ENCODE data around the gene SGPP1.
"Not testable (repeated sequence)": the region's sequence is repeated elsewhere in the genome, so short reads cannot be mapped to it uniquely, and the experiment has no call there.

Gene SGPP1

GRCh38 chr14:63725786-63726460, 1.9 kb downstream of the SGPP1 start:
- no peak for DNase-seq
- no peak for ATAC-seq

DNA sequence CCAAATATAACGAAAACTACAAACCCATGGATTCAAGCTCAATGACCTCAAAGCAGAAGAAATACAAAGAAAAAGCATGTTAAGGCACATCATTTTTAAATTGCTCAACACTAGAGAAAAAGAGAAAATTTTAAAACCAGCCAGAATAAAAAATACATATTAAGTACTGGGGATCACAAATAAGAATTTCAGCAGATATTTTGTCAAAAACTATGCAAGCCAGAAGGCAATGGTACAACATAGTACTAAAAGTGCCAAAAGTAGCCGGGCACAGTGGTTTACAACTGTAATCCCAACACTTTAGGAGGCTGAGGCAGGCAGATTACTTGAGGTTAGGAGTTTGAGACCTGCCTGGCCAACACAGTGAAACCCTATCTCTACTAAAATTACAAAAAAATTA, 10.2 kb downstream of the SGPP1 start:
- DNase-seq (no peak), ATAC-seq (no peak)

GRCh38 chr14:63715360-63715759, 12.5 kb downstream of the SGPP1 start:
- no peak for ATAC-seq

DNA sequence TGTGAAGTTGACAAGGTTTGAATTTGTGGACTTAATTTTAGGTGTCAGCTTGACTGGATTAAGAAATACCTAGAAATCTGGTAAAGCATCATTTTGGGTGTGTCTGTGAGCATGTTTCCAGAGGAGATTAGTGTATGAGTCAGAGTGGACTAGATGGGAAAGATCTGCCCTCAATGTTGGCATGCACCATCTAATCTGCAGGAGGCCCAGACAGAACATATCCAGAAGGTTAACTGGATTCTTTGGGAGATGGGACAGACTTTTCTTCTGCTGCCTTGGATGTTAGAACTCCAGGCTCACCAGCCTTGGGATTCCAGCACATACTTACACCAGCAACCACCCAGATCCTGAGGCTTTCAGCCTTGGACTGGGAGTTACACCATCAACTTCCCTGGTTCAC, 14.1 kb downstream of the SGPP1 start:
- DNase-seq = no peak
- ATAC-seq = no peak

More at GRCh38 chr14:63715360-63715759, 12.5 kb downstream of the SGPP1 start:
- DNase-seq = no peak

DNA sequence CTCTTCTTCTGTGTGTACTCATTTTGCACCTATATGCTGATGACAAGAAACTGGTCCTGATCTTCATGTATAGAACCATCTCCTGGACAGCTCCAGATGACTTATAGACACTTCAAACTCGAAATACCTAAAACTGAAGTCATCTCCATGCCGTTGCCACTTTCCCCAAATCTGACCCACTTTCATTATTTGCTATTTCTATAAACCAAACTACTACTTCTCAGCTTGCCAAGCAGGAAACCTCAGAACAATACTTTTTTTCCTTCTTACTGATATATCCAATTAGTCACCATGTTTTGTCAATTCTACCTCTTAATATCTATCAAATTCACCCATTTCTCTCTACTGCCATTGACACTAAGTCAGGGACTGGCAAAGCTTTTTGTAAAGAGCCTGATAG, 14.8 kb downstream of the SGPP1 start:
- DNase-seq = no peak
- ATAC-seq = peak; percentile 52

GRCh38 chr14:63712123-63712522, 15.7 kb downstream of the SGPP1 start:
- DNase-seq = no peak
- ATAC-seq = no peak

- DNase-seq (no peak), ATAC-seq (no peak)
Measured at GRCh38 chr14:63710497-63710896, 17.4 kb downstream of the SGPP1 start.

- DNase-seq = no peak
- no peak for ATAC-seq
Measured at GRCh38 chr14:63709589-63709988, 18.3 kb downstream of the SGPP1 start.

DNA sequence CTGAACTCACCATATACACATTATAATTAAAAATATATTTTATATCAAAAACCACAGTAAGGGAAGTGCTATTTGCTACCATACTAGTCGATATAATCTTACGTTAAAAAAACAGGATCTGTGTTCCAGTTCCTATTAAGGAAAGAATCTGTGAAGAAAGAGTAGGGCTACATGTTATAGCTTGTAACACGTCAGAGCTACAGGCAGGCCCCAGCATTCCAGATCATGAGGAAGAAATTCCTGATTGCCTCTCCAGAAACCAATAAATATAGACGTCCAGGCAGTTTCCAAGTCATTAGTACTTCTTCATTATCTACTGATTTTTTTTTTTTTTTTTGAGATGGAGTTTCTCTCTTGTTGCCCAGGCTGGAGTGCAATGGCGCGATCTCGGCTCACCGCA, 20.6 kb downstream of the SGPP1 start:
- DNase-seq (no peak), ATAC-seq (no peak)

DNA sequence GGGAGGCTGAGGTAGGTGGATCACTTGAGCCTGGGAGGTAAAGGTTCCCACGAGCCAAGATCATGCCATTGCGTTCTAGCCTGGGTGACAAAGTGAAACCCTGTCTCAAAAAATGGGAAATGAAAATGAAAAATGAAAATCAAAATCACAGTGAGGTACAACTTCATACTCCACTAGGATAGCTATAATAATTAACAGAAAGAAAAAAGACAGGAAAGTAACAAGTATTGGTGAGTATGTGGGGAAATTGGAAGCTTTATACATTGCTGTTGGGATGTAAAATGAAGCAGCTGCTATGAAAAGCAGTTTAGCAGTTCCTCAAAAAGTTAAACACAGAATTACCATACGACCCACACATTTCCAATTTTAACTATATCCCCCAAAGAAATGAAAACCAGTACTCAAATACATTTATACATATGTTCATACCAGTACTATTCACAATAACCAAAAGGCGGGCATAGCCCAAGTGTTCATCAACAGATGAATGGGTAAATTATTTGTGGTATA, 22.2 kb downstream of the SGPP1 start:
- ATAC-seq (no peak), DNase-seq (no peak)

DNA sequence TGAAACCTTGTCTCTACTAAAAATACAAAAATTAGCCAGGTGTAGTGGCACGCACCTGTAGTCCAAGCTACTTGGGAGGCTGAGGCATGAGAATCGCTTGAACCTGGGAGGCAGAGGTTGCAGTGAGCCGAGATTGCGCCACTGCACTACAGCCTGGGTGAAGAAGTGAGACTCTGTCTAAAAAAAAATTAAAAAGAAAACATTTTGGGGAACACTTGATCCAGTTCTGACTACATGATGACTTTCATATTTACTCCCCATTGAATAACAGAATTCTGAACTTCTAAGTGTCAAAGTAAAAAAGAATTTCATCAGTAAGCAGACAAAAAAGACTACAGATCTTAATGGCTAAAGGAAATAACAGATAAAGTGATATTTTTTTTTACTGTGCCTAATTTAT, 25.3 kb downstream of the SGPP1 start:
- ATAC-seq = not testable (repeated sequence)

DNA sequence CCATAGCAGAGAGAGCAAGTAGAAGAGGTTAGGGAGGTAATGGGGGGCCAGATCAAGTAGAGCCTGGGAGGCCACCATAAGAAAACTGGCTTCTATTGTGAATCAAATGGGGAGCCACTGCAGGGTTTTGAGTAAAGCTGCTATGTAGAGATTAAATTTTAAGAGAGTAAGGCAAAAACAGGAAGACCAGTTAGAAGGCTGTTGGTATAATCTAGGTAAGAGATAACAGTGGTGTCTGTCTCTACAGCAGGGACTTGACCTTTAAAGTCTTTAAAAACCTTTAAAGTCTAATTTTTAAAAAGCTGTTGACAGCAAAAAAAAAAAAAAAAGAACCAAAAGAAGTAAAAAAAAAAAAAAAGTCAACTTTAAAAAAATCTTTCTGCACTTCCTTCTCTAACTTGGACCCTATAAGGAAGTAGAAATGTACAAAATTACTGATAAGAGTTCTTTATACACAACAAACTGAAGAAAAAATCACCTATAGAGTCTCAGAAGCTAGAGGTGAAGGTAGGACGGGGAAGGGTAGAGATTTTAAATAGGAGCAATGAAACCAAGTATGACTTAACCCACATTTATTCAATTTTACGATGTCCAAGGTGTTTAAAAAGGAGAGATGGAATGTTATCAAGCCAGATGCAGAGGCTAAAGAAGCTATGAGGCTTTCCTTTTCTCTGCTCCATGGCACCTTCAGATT, 26.1 kb downstream of the SGPP1 start:
- DNase-seq (no peak), ATAC-seq (no peak)

More for the DNA sequence above, 25.3 kb downstream of the SGPP1 start:
- not testable (repeated sequence) for DNase-seq

- no peak for ATAC-seq
Measured at GRCh38 chr14:63692310-63693020, 35.4 kb downstream of the SGPP1 start.

DNA sequence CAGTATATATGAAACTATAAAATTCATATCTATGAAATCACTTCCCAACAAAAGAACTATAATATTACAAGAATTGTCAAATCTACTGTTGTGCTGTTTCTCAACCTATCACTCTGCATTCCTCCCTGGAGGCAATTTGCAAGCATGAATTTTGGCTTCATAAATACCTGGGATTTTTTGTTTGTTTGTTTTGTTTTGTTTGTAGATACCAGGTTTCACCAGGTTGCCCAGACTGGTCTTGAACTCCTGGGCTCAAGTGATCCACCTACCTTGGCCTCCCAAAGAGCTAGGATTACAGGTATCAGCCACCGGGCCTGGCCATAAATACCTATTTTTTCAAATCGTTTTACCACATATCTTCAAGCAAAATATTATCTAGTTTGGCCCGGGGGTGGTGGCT, 38.7 kb downstream of the SGPP1 start:
- ATAC-seq (no peak), DNase-seq (no peak)

More at GRCh38 chr14:63692310-63693020, 35.4 kb downstream of the SGPP1 start:
- DNase-seq = no peak

GRCh38 chr14:63686926-63687325, 40.9 kb downstream of the SGPP1 start:
- no peak for DNase-seq
- no peak for ATAC-seq

DNA sequence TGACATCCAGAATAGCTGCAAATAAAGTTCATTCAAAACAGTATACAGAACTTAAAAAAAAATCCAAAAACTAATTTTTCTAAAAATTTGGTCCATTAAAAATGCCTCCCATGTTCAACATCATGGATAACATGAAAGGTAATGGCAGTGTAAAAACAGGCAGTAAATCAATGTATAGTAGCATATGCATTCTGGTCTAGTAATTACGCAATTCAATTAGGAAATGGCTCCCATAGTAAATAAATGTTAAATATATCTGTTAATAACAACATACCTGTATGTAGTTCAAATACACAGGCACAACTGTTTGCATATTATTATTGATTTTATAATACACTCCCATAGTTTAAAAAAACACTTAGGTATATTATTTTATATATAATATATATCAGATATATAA, 42.5 kb downstream of the SGPP1 start:
- ATAC-seq (no peak), DNase-seq (no peak)

- DNase-seq (no peak), ATAC-seq (no peak)
Measured at GRCh38 chr14:63682727-63683593, 44.9 kb downstream of the SGPP1 start.

- ATAC-seq (no peak), DNase-seq (no peak)
Measured at GRCh38 chr14:63678536-63678935, 49.3 kb downstream of the SGPP1 start.

DNA sequence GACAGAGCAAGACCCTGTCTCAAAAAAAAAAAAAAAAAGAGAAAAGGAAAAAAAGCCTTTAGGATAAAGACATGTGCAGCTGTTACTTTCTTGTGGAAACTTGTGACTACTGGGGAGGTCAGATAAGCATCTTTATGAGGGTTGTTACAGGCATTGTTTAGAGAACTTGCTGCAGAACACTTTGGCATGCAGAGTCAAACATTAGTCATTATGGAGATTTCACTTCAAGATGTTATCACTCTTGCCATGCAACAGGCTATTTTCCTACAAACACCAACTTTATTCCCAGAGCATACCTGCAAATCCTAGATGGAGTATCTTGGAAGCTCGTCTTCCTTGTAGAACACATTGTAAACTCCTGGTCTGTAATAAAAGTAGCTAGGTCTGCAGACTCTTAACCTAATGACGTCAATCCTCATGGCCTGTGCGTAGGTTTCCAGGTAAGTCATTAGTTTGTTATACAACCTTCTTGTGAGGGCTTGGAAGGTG, 49.9 kb downstream of the SGPP1 start:
- ATAC-seq = no peak
- DNase-seq = no peak

- DNase-seq (no peak), ATAC-seq (no peak)
Measured at GRCh38 chr14:63676615-63677014, 51.2 kb downstream of the SGPP1 start.

- no peak for ATAC-seq
- no peak for DNase-seq
Measured at GRCh38 chr14:63673886-63674497, 53.9 kb downstream of the SGPP1 start.

Measured in stimulated activated naive CD8-positive, alpha-beta T cell treated with anti-CD3 and anti-CD28 coated beads, Interleukin-15, Interleukin-2, amounts not matched to agents 100 U/mL and 50 U/mL, for 24 hours (primary cell).